Activated naive CD8-positive, alpha-beta T cell treated with anti-CD3 and anti-CD28 coated beads, Interleukin-2, amount 10 ng/mL, durations not matched to agents 7 days and 5 days (primary cell): Measurements from ENCODE around the gene ANKRD6. TPM values are rescaled to one million over a fixed set of nuclear protein-coding genes. Genes with fewer than 3 reads are reported as not detected.
A peak's percentile ranks its signal among the peaks of the same experiment; 100 is the strongest.

ENCODE experiments used
- ATAC-seq: fragments of 150-1000 bp; cut with Tn5 transposase; one replicate; pipeline ENCODE4 v1.10.0; 2021; ENCODE audit warnings: low read depth, moderate library complexity
- POLR2A ChIA-PET: fragments of 350-600 bp; sonication (Branson Sonifier 250); formaldehyde crosslinking; loops from one replicate; lab custom pipeline; 2021; ENCODE audit warnings: antibody characterized with exemption; lab: Charles Lee
- DNase-seq: peaks from one replicate; pipeline ENCODE4 v3.0.0; 2021
- H3K27ac Mint-ChIP-seq: one replicate; pipeline ENCODE4 v1.8.0; 2022; ENCODE audit warnings: mild to moderate bottlenecking, mixed read lengths
- H3K27me3 Mint-ChIP-seq: one replicate; pipeline ENCODE4 v1.8.0; 2022; ENCODE audit warnings: mild to moderate bottlenecking, moderate library complexity, mixed read lengths
- H3K36me3 Mint-ChIP-seq: one replicate; pipeline ENCODE4 v1.8.0; 2021; ENCODE audit warnings: mild to moderate bottlenecking, mixed read lengths
- H3K4me1 Mint-ChIP-seq: one replicate; pipeline ENCODE4 v1.8.0; 2021; ENCODE audit warnings: mixed read lengths
- H3K4me3 Mint-ChIP-seq: one replicate; pipeline ENCODE4 v1.8.0; 2022; ENCODE audit warnings: mild to moderate bottlenecking, moderate library complexity, mixed read lengths
- H3K9me3 Mint-ChIP-seq: one replicate; pipeline ENCODE4 v1.8.0; 2021; ENCODE audit warnings: mixed read lengths
- total RNA-seq, 2 experiments: library from RNA; stranded (reverse); gene quantifications; one replicate each; pipeline ENCODE4 v1.2.3, GENCODE V29; 2021

ANKRD6 gene
- total RNA-seq, 2 experiments from 2014 or later = 14.7 to 18.9 TPM

DNA sequence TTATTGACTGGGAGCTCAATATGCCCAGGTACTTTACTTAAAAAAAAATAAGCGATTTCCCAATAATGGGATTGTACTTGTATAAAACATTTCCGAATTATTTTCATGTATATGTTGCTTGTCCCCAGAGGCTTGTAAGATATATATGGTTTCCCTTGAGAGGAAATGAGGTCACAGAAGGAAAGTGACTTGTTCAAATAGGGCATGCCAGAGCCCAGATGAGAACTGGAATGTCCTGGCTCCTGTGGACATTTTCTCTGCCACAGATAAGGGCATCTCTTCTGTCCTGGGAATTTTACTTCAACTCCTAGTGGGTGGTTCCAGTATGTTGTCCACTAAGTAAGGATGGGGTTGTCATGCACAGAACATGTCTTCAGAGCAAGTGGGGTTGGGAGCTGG is 142.6 kb downstream of the ANKRD6 start:
- no peak for ATAC-seq
- Mint-ChIP-seq H3K27ac (no peak overlapping the region), H3K4me1 (peaks cover 24% of the 10 kb centered on the region), H3K9me3 (no peaks in the 10 kb centered on the region), H3K4me3 (no peak overlapping the region), H3K27me3 (peaks cover 8% of the 10 kb centered on the region), H3K36me3 (peaks cover 6% of the 10 kb centered on the region)
- POLR2A ChIA-PET = no interaction called here
- no peak for DNase-seq

DNA sequence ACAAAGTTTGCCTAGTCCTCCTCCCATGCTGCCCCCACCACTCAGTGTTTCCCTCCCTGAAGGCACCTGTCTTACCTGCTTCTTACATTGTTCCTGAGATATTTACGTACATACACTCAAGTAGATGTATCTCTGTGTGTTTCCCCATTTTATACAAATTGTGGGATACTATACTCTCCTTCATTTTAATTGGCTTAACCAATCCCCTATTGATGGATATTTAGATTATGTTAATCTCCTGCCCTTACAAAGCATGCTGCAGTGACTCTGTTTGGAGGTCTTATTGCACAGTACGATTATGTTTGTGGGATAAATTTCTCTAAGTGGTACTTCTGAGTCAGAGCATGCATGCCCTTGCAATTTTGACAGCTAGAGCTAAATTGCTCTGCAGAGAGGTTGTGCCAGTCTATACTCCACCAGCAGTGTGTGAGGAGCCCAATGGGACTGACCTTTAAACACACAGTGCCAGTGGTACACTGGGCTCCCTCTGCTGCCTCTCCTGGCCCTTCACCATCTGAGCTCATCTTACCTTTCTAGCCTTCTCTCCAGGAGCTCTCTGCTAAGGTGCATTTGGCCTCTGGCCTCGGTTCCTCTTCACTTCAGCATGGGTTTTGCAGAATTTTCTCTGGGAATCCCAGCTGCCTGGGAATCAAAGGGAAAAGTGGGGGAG is 148.2 kb downstream of the ANKRD6 start:
- peaks cover 12% of the 10 kb centered on the region for H3K27me3 Mint-ChIP-seq
- ATAC-seq = no peak
- no peak overlapping the region for H3K27ac Mint-ChIP-seq
- no peak overlapping the region for H3K4me3 Mint-ChIP-seq
- peaks cover 5% of the 10 kb centered on the region for H3K36me3 Mint-ChIP-seq
- POLR2A ChIA-PET = no interaction called here
- DNase-seq = no peak
- no peaks in the 10 kb centered on the region for H3K9me3 Mint-ChIP-seq
- H3K4me1 Mint-ChIP-seq = peaks cover 9% of the 10 kb centered on the region

GRCh38 chr6:89581689-89582088 is 148.7 kb downstream of the ANKRD6 start:
- DNase-seq (no peak), ATAC-seq (no peak)
- H3K27ac Mint-ChIP-seq = no peak overlapping the region
- POLR2A ChIA-PET = no interaction called here
- H3K36me3 Mint-ChIP-seq = peaks cover 5% of the 10 kb centered on the region
- peaks cover 8% of the 10 kb centered on the region for H3K4me1 Mint-ChIP-seq
- no peaks in the 10 kb centered on the region for H3K9me3 Mint-ChIP-seq
- H3K27me3 Mint-ChIP-seq = peaks cover 15% of the 10 kb centered on the region
- H3K4me3 Mint-ChIP-seq = no peak overlapping the region

DNA sequence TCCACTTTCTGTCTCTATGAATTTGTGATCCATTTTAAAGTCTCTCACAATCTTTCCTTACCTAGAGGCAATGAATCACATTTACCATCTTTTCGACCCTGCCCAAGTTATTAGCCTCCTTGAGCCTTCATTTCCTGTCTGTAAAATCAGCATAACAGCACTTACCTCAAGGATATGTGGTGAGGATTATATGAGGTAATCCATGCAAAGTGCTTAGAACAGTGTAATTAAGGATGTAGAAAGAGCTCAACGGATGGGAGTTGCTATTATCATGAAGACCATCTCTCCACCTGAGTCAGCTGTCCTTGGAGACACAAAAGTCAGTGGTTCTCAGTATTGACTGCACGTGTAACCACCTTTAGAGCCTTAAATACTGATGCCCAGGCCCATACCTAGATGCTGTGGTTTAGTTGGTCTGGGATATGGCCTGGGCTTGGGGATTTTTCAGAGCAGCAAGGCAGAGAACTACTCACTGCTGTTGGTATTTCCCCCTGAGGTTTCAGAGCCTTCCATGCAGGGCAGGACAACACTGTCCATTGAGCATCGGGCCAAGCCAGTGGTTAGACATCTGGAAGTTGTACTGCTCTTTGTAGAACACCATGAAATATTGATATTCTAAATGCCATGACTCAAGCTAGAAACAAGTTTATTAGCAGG is 149.8 kb downstream of the ANKRD6 start:
- POLR2A ChIA-PET = no interaction called here
- Mint-ChIP-seq H3K27me3 (peaks cover 9% of the 10 kb centered on the region), H3K36me3 (peaks cover 5% of the 10 kb centered on the region), H3K4me1 (peaks cover 5% of the 10 kb centered on the region), H3K27ac (no peak overlapping the region), H3K9me3 (no peaks in the 10 kb centered on the region), H3K4me3 (no peak overlapping the region)
- ATAC-seq (no peak), DNase-seq (no peak)

GRCh38 chr6:89583559-89583958 is 150.6 kb downstream of the ANKRD6 start:
- H3K27ac Mint-ChIP-seq = no peak overlapping the region
- H3K27me3 Mint-ChIP-seq = peaks cover 9% of the 10 kb centered on the region
- DNase-seq (no peak), ATAC-seq (no peak)
- no peaks in the 10 kb centered on the region for H3K9me3 Mint-ChIP-seq
- H3K4me3 Mint-ChIP-seq = no peak overlapping the region
- H3K4me1 Mint-ChIP-seq = peaks cover 5% of the 10 kb centered on the region
- H3K36me3 Mint-ChIP-seq = peaks cover 5% of the 10 kb centered on the region
- POLR2A ChIA-PET = no interaction called here

DNA sequence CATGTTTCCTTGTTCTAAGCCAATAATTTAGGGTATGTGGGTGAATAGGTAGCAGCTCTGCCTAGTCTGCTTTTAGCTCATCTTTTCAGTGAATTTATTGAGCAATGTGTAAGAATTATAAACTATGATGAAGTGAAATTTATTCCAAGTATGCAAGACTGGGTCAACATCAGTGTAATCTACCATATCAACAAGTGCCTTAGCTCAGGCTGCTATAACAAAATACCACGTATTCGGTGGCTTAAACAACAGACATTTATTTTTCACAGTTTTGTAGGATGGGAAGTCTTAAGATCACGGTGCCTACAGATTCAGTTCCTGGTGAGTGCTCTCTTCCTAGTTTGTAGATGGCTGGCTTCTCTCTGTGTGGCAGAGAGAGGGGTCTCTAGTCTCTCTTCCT is 151.6 kb downstream of the ANKRD6 start:
- H3K4me1 Mint-ChIP-seq = peaks cover 5% of the 10 kb centered on the region

DNA sequence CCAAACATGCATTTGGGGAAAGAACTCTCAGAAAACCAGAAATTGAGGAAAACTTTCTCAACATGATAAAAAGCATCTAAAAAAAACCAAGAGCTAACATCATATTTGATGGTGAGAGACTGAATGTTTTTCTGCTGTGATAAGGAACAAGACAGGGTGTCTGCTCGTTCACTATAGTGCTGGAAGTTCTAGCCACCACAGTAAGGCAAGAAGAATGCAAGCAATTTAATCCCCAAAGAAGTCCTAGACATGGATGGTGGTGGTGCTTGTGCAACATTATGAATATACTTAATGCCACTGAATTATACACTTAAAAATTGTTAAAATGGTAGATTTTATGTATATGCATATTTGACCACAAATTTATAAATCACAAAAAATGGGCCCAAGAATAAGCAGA is 152.2 kb downstream of the ANKRD6 start:
- Mint-ChIP-seq H3K9me3 (no peaks in the 10 kb centered on the region), H3K27me3 (peaks cover 9% of the 10 kb centered on the region), H3K27ac (no peak overlapping the region), H3K4me1 (peaks cover 7% of the 10 kb centered on the region), H3K36me3 (peaks cover 5% of the 10 kb centered on the region), H3K4me3 (no peak overlapping the region)
- ATAC-seq (no peak), DNase-seq (no peak)
- POLR2A ChIA-PET = no interaction called here

More for the DNA sequence above, 151.6 kb downstream of the ANKRD6 start:
- DNase-seq (no peak), ATAC-seq (no peak)
- Mint-ChIP-seq H3K9me3 (no peaks in the 10 kb centered on the region), H3K27me3 (peaks cover 9% of the 10 kb centered on the region), H3K36me3 (peaks cover 5% of the 10 kb centered on the region), H3K27ac (no peak overlapping the region), H3K4me3 (no peak overlapping the region)
- POLR2A ChIA-PET = no interaction called here

DNA sequence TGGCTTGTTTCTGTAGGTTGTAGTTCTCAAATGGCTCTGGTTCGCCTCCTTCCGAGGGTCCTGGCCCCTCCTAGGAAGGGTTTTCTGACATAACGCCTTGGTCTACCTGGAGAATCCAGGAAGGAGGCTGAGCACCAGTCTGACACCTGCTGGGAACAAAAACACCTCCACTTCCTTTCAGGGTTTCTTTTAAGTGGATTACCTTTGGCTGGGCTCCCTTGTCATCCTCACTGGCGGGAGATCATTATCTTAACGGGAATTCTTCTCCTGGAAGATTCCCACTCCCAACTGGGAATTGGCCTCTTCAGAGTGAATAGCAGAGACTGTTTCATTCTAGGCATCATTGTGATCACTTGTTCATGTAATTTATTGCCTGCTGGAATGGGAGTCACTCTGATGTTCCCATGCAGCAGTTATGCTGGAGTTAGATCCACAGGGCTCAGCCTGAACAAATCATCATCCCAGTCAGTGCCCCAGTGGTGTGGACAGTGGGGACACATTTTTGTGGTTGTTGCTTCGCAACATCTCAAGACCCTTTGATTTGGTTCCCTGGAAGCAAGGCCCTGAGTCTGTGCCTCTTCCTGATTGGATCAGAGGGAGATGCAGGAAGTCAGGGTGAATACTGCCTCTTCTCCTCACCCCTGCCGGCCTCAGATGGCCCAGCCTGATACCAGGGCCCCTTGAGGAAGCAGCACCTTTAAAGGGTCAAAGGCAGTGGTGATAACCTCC is 156.5 kb downstream of the ANKRD6 start:
- no peaks in the 10 kb centered on the region for H3K9me3 Mint-ChIP-seq
- H3K4me3 Mint-ChIP-seq = no peak overlapping the region
- DNase-seq (no peak), ATAC-seq (no peak)
- H3K36me3 Mint-ChIP-seq = peaks cover 3% of the 10 kb centered on the region
- H3K4me1 Mint-ChIP-seq = peaks cover 5% of the 10 kb centered on the region
- H3K27ac Mint-ChIP-seq = no peak overlapping the region
- peaks cover 7% of the 10 kb centered on the region for H3K27me3 Mint-ChIP-seq
- POLR2A ChIA-PET = no interaction called here

- H3K36me3 Mint-ChIP-seq = peaks cover 5% of the 10 kb centered on the region
- no peak for ATAC-seq
- no peaks in the 10 kb centered on the region for H3K9me3 Mint-ChIP-seq
- H3K27me3 Mint-ChIP-seq = peaks cover 7% of the 10 kb centered on the region
- no peak overlapping the region for H3K4me3 Mint-ChIP-seq
- H3K27ac Mint-ChIP-seq = no peak overlapping the region
- DNase-seq = no peak
- POLR2A ChIA-PET = no interaction called here
- peaks cover 3% of the 10 kb centered on the region for H3K4me1 Mint-ChIP-seq
Measured at GRCh38 chr6:89590133-89590532, 157.2 kb downstream of the ANKRD6 start.

GRCh38 chr6:89591745-89592144 is 158.8 kb downstream of the ANKRD6 start:
- peak overlapping the region; percentile 14 for H3K27ac Mint-ChIP-seq
- ATAC-seq (no peak), DNase-seq (no peak)
- H3K4me1 Mint-ChIP-seq = peaks cover 16% of the 10 kb centered on the region
- POLR2A ChIA-PET = no interaction called here
- no peak overlapping the region for H3K4me3 Mint-ChIP-seq
- H3K36me3 Mint-ChIP-seq = peaks cover 15% of the 10 kb centered on the region
- no peaks in the 10 kb centered on the region for H3K9me3 Mint-ChIP-seq
- H3K27me3 Mint-ChIP-seq = peaks cover 3% of the 10 kb centered on the region

GRCh38 chr6:89596056-89596455 is 163.1 kb downstream of the ANKRD6 start:
- Mint-ChIP-seq H3K4me3 (peak overlapping the region; percentile 53), H3K9me3 (peaks cover 2% of the 10 kb centered on the region), H3K36me3 (peaks cover 25% of the 10 kb centered on the region), H3K4me1 (peaks cover 41% of the 10 kb centered on the region), H3K27me3 (peaks cover 3% of the 10 kb centered on the region), H3K27ac (peak overlapping the region; percentile 93)
- peak; percentile 81 for ATAC-seq
- POLR2A ChIA-PET = no interaction called here
- DNase-seq = no peak

- H3K27me3 Mint-ChIP-seq = peaks cover 3% of the 10 kb centered on the region
- ATAC-seq = peak; percentile 62
- peaks cover 25% of the 10 kb centered on the region for H3K36me3 Mint-ChIP-seq
- H3K4me1 Mint-ChIP-seq = peaks cover 41% of the 10 kb centered on the region
- peak overlapping the region; percentile 53 for H3K4me3 Mint-ChIP-seq
- H3K9me3 Mint-ChIP-seq = peaks cover 2% of the 10 kb centered on the region
- POLR2A ChIA-PET = no interaction called here
- H3K27ac Mint-ChIP-seq = peak overlapping the region; percentile 93
- DNase-seq = no peak
Measured at GRCh38 chr6:89596484-89596883, 163.5 kb downstream of the ANKRD6 start.

GRCh38 chr6:89597372-89597771 is 164.4 kb downstream of the ANKRD6 start:
- H3K4me1 Mint-ChIP-seq = peaks cover 45% of the 10 kb centered on the region
- H3K9me3 Mint-ChIP-seq = peaks cover 2% of the 10 kb centered on the region
- ATAC-seq (peak; percentile 31), DNase-seq (no peak)
- H3K36me3 Mint-ChIP-seq = peaks cover 25% of the 10 kb centered on the region
- peak overlapping the region; percentile 59 for H3K4me3 Mint-ChIP-seq
- no peaks in the 10 kb centered on the region for H3K27me3 Mint-ChIP-seq
- POLR2A ChIA-PET = interaction anchor here (0.5 kb wide), 1 partner anchor 343 kb away, joined by 3 read pairs; no protein-coding TSS in a partner anchor
- H3K27ac Mint-ChIP-seq = peak overlapping the region; percentile 87
